Prostate gland (tissue), 2 donors: ENCODE measurements around the gene S100A10.

Experiments
- POLR2A ChIP-seq: fragments of 450-650 bp; IDR thresholded peaks from one replicate; pipeline ENCODE4 v1.6.1; 2016; ENCODE audit warnings: antibody characterized with exemption, mild to moderate bottlenecking
- POLR2AphosphoS5 ChIP-seq: sonication (generic); formaldehyde crosslinking; IDR thresholded peaks from one replicate; pipeline ENCODE4 v1.6.1; 2017; ENCODE audit warnings: antibody characterized with exemption
- TF ChIP-seq, protein P1 (sequence below), 4 experiments: fragments of 200-600 bp in 2 of 4; fragments of 450-650 bp in 2 of 4; sonication (generic) in 2 of 4; IDR thresholded peaks; 1 replicate in 3 of 4; 2 replicates in 1 of 4; pipeline ENCODE4 v1.5.1; 2016 to 2019; ENCODE audit warnings: antibody characterized with exemption in 4 of 4, mild to moderate bottlenecking in 2 of 4, moderate library complexity in 2 of 4

DNA sequence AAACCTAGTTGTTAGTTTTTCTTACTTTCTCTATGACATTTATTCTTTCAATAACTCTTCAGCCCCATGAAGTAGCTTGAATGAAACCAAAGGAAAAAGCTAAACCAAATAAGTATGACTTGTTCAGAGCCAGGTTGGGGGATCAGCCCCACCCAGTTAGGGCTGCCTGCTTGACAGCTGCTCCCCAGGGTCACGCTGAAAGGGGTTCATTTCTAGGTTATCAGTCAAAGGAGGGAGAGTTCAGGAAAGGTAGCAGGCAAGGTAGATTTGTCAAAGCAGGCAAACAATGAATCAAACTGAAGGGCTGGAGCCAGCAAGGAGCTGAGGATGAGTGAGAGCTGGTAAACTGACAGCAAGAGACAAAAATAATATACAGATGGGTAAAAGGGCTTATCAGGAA is 46.2 kb upstream of the S100A10 start:
- TF ChIP-seq, protein P1, sequence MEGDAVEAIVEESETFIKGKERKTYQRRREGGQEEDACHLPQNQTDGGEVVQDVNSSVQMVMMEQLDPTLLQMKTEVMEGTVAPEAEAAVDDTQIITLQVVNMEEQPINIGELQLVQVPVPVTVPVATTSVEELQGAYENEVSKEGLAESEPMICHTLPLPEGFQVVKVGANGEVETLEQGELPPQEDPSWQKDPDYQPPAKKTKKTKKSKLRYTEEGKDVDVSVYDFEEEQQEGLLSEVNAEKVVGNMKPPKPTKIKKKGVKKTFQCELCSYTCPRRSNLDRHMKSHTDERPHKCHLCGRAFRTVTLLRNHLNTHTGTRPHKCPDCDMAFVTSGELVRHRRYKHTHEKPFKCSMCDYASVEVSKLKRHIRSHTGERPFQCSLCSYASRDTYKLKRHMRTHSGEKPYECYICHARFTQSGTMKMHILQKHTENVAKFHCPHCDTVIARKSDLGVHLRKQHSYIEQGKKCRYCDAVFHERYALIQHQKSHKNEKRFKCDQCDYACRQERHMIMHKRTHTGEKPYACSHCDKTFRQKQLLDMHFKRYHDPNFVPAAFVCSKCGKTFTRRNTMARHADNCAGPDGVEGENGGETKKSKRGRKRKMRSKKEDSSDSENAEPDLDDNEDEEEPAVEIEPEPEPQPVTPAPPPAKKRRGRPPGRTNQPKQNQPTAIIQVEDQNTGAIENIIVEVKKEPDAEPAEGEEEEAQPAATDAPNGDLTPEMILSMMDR (IDR thresholded peaks at IDR 0.05), result no peak
- no peak for TF ChIP-seq POLR2AphosphoS5
- no peak for TF ChIP-seq POLR2A
